ENCODE measurements around the gene SLC31A2.

SLC31A2 gene

GRCh38 chr9:113154471-113154870 is 3.7 kb downstream of the SLC31A2 start:
- H3K4me3 ChIP-seq (ENCODE audit: insufficient read length, low read depth): no peak overlapping the region
- H3K4me1 ChIP-seq (ENCODE audit: insufficient read depth, insufficient read length): peaks cover 2% of the 10 kb centered on the region
- DNase-seq (ENCODE audit: low read depth, low spot score): no peak
- no peak for TF ChIP-seq YY1 (IDR thresholded peaks at IDR 0.05; ENCODE audit: insufficient read depth, insufficient read length)
- TF ChIP-seq ZNF274 (IDR thresholded peaks at IDR 0.05; ENCODE audit: low read depth, low read length): no peak
- no peak for TF ChIP-seq SUZ12 (IDR thresholded peaks at IDR 0.05; ENCODE audit: extremely low read depth, insufficient read depth, insufficient read length)
- no peaks in the 10 kb centered on the region for H3K9me3 ChIP-seq (ENCODE audit: insufficient read depth, low read length)
- H3K9ac ChIP-seq (ENCODE audit: insufficient read length, low read depth): no peak overlapping the region
- H3K36me3 ChIP-seq (ENCODE audit: insufficient read depth, insufficient read length, low read length): peaks cover 13% of the 10 kb centered on the region
- peaks cover 21% of the 10 kb centered on the region for H3K27me3 ChIP-seq (ENCODE audit: insufficient read depth, insufficient read length)

GRCh38 chr9:113154946-113155345 is 4.1 kb downstream of the SLC31A2 start:
- H3K9ac ChIP-seq (ENCODE audit: insufficient read length, low read depth): no peak overlapping the region
- H3K9me3 ChIP-seq (ENCODE audit: insufficient read depth, low read length): no peaks in the 10 kb centered on the region
- no peak for TF ChIP-seq ZNF274 (IDR thresholded peaks at IDR 0.05; ENCODE audit: low read depth, low read length)
- TF ChIP-seq SUZ12 (IDR thresholded peaks at IDR 0.05; ENCODE audit: extremely low read depth, insufficient read depth, insufficient read length): no peak
- no peak for TF ChIP-seq YY1 (IDR thresholded peaks at IDR 0.05; ENCODE audit: insufficient read depth, insufficient read length)
- H3K4me3 ChIP-seq (ENCODE audit: insufficient read length, low read depth): no peak overlapping the region
- H3K27me3 ChIP-seq (ENCODE audit: insufficient read depth, insufficient read length): peaks cover 21% of the 10 kb centered on the region
- peaks cover 16% of the 10 kb centered on the region for H3K36me3 ChIP-seq (ENCODE audit: insufficient read depth, insufficient read length, low read length)
- peaks cover 2% of the 10 kb centered on the region for H3K4me1 ChIP-seq (ENCODE audit: insufficient read depth, insufficient read length)
- no peak for DNase-seq (ENCODE audit: low read depth, low spot score)

GRCh38 chr9:113155911-113156588 is 5.2 kb downstream of the SLC31A2 start:
- TF ChIP-seq SUZ12 (IDR thresholded peaks at IDR 0.05; ENCODE audit: extremely low read depth, insufficient read depth, insufficient read length): no peak
- no peak for TF ChIP-seq YY1 (IDR thresholded peaks at IDR 0.05; ENCODE audit: insufficient read depth, insufficient read length)
- no peak for TF ChIP-seq ZNF274 (IDR thresholded peaks at IDR 0.05; ENCODE audit: low read depth, low read length)
- H3K9ac ChIP-seq (ENCODE audit: insufficient read length, low read depth): no peak overlapping the region
- peaks cover 19% of the 10 kb centered on the region for H3K36me3 ChIP-seq (ENCODE audit: insufficient read depth, insufficient read length, low read length)
- no peaks in the 10 kb centered on the region for H3K9me3 ChIP-seq (ENCODE audit: insufficient read depth, low read length)
- H3K27me3 ChIP-seq (ENCODE audit: insufficient read depth, insufficient read length): peaks cover 19% of the 10 kb centered on the region
- H3K4me3 ChIP-seq (ENCODE audit: insufficient read length, low read depth): no peak overlapping the region
- DNase-seq (ENCODE audit: low read depth, low spot score): no peak
- H3K4me1 ChIP-seq (ENCODE audit: insufficient read depth, insufficient read length): peaks cover 2% of the 10 kb centered on the region

GRCh38 chr9:113156880-113157279 is 6.1 kb downstream of the SLC31A2 start:
- TF ChIP-seq YY1 (IDR thresholded peaks at IDR 0.05; ENCODE audit: insufficient read depth, insufficient read length) (no peak), ZNF274 (IDR thresholded peaks at IDR 0.05; ENCODE audit: low read depth, low read length) (no peak), SUZ12 (IDR thresholded peaks at IDR 0.05; ENCODE audit: extremely low read depth, insufficient read depth, insufficient read length) (no peak)
- no peak overlapping the region for H3K9ac ChIP-seq (ENCODE audit: insufficient read length, low read depth)
- peaks cover 27% of the 10 kb centered on the region for H3K36me3 ChIP-seq (ENCODE audit: insufficient read depth, insufficient read length, low read length)
- no peaks in the 10 kb centered on the region for H3K9me3 ChIP-seq (ENCODE audit: insufficient read depth, low read length)
- no peak for DNase-seq (ENCODE audit: low read depth, low spot score)
- peaks cover 12% of the 10 kb centered on the region for H3K27me3 ChIP-seq (ENCODE audit: insufficient read depth, insufficient read length)
- no peak overlapping the region for H3K4me3 ChIP-seq (ENCODE audit: insufficient read length, low read depth)
- peaks cover 9% of the 10 kb centered on the region for H3K4me1 ChIP-seq (ENCODE audit: insufficient read depth, insufficient read length)

GRCh38 chr9:113158446-113158845 is 7.6 kb downstream of the SLC31A2 start:
- no peaks in the 10 kb centered on the region for H3K27me3 ChIP-seq (ENCODE audit: insufficient read depth, insufficient read length)
- no peak for DNase-seq (ENCODE audit: low read depth, low spot score)
- H3K9ac ChIP-seq (ENCODE audit: insufficient read length, low read depth): no peak overlapping the region
- H3K36me3 ChIP-seq (ENCODE audit: insufficient read depth, insufficient read length, low read length): peaks cover 41% of the 10 kb centered on the region
- H3K9me3 ChIP-seq (ENCODE audit: insufficient read depth, low read length): no peaks in the 10 kb centered on the region
- H3K4me1 ChIP-seq (ENCODE audit: insufficient read depth, insufficient read length): peaks cover 10% of the 10 kb centered on the region
- no peak overlapping the region for H3K4me3 ChIP-seq (ENCODE audit: insufficient read length, low read depth)
- TF ChIP-seq YY1 (IDR thresholded peaks at IDR 0.05; ENCODE audit: insufficient read depth, insufficient read length) (no peak), ZNF274 (IDR thresholded peaks at IDR 0.05; ENCODE audit: low read depth, low read length) (no peak), SUZ12 (IDR thresholded peaks at IDR 0.05; ENCODE audit: extremely low read depth, insufficient read depth, insufficient read length) (no peak)

- no peak for TF ChIP-seq YY1 (IDR thresholded peaks at IDR 0.05; ENCODE audit: insufficient read depth, insufficient read length)
- Histone ChIP-seq H3K4me1 (ENCODE audit: insufficient read depth, insufficient read length) (peaks cover 10% of the 10 kb centered on the region), H3K36me3 (ENCODE audit: insufficient read depth, insufficient read length, low read length) (peaks cover 62% of the 10 kb centered on the region), H3K4me3 (ENCODE audit: insufficient read length, low read depth) (no peak overlapping the region), H3K9ac (ENCODE audit: insufficient read length, low read depth) (no peak overlapping the region), H3K27me3 (ENCODE audit: insufficient read depth, insufficient read length) (no peaks in the 10 kb centered on the region), H3K9me3 (ENCODE audit: insufficient read depth, low read length) (no peaks in the 10 kb centered on the region)
- peak; percentile 74 for DNase-seq (ENCODE audit: low read depth, low spot score)
Observed at GRCh38 chr9:113160571-113160970, 9.8 kb downstream of the SLC31A2 start.

GRCh38 chr9:113163001-113163400 is 12.2 kb downstream of the SLC31A2 start:
- Histone ChIP-seq H3K9me3 (ENCODE audit: insufficient read depth, low read length) (no peaks in the 10 kb centered on the region), H3K4me3 (ENCODE audit: insufficient read length, low read depth) (no peak overlapping the region), H3K27me3 (ENCODE audit: insufficient read depth, insufficient read length) (no peaks in the 10 kb centered on the region), H3K36me3 (ENCODE audit: insufficient read depth, insufficient read length, low read length) (peaks cover 82% of the 10 kb centered on the region), H3K4me1 (ENCODE audit: insufficient read depth, insufficient read length) (peaks cover 8% of the 10 kb centered on the region), H3K9ac (ENCODE audit: insufficient read length, low read depth) (no peak overlapping the region)
- DNase-seq (ENCODE audit: low read depth, low spot score): no peak
- no peak for TF ChIP-seq ZNF274 (IDR thresholded peaks at IDR 0.05; ENCODE audit: low read depth, low read length)
- no peak for TF ChIP-seq SUZ12 (IDR thresholded peaks at IDR 0.05; ENCODE audit: extremely low read depth, insufficient read depth, insufficient read length)
- no peak for TF ChIP-seq YY1 (IDR thresholded peaks at IDR 0.05; ENCODE audit: insufficient read depth, insufficient read length)

Data from NT2/D1 (cell line).